ENCODE results near the gene PRKCE. TPM values are rescaled to one million over a fixed set of nuclear protein-coding genes. Genes with fewer than 3 reads are reported as not detected.

The PRKCE gene
- total and polyA plus RNA-seq, 4 experiments from 2014 or later: 1.8 to 21.7 (median 11.0) TPM

DNA sequence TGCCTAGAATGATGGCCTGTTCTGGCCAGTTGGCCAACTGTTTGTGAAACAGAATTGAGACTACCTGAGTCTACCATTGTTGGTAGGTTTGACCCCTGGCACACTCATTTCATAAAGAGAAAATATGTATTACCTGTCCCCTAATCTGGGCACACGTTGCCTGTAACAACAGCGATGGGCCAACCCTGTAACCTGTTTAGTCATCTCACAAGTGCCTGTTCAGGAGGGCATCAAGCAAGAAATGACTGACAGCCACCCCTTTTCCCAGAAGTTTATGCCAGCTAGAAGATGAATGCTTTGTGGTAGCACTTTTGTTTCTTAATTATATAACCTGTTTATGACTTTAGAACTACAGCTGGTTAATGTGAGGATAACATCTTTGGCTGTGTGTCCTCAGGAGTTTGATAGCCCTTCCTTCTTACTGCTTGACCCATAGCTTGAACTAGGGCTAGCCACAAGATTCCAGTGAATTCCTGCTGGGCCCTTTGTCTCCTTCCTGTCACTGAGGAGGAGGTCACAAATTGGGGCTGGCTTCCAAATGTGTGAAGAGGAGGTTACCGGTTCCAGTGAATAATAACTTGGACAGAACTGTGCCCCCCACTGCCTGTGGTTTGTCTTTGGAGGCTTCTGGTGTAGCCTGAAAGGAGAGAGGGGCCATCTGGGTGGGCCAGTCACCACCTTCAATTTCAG lies 371.8 kb downstream of the PRKCE start:
- H3K27ac ChIP-seq (ENCODE audit: low read depth, low read length): no peak overlapping the region
- no peak overlapping the region for H3K4me3 Mint-ChIP-seq
- no peak overlapping the region for H3K4me3 ChIP-seq (ENCODE audit: low read length in 2 of 2)
- intact Hi-C loops (cut with micrococcal nuclease): no loop called here
- no peaks in the 10 kb centered on the region for H3K9me3 Mint-ChIP-seq
- H3K4me1 Mint-ChIP-seq: peaks cover 0 to 4% (median 0%) of the 10 kb centered on the region in 4 donors
- no peaks in the 10 kb centered on the region for H3K4me1 ChIP-seq (ENCODE audit: insufficient read depth, low read length)
- H3K9me3 ChIP-seq (ENCODE audit: control insufficient read depth in 1 of 2, low read length in 2 of 2): no peaks in the 10 kb centered on the region
- no peaks in the 10 kb centered on the region for H3K27me3 ChIP-seq (ENCODE audit: insufficient read depth, low read length)
- DNase-seq: no peak
- ChIA-PET POLR2A (ENCODE audit: partially characterized antibody) (no interaction called here), CTCF (ENCODE audit: partially characterized antibody) (interaction anchor here (0.9 to 1.7 kb wide), 2 partner anchors 40 to 304 kb away, joined by 4 to 8 read pairs; no protein-coding TSS in a partner anchor)
- peaks cover 5 to 14% of the 10 kb centered on the region in 2 donors for H3K36me3 Mint-ChIP-seq
- no peak overlapping the region for H3K27ac Mint-ChIP-seq
- H3K27me3 Mint-ChIP-seq: no peaks in the 10 kb centered on the region
- no peaks in the 10 kb centered on the region for H3K36me3 ChIP-seq (ENCODE audit: insufficient read depth, low read length)

DNA sequence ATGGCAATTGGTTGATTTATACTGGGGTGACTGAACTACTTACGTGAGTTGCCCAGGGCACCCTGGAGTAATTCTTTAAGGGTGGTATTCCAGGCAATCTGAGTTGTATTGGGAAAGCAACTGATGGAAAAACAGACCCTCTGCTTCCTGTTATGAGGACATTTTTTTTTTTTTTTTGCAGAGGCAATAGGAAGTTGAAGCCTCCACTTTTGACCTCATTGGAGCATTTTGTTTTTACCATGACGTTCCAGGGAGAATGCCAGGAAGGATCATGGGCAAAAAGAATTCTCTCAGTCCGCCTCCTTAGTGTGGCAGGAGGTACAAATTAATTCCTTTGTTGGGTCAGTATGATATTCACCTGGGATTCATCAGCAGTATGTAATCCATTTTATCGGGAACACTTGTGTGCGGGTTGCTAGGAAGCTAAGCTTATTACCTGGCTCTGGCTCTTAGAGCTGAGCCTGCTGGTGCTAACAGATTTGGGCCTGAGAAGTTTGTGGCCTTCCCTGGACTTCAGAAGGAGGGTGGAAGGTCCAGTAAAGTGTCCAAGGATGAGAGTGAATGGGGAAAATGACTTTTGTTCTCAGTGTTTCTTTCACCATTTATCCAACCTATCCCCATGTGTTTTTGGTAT lies 372.8 kb downstream of the PRKCE start:
- H3K27ac ChIP-seq (ENCODE audit: low read depth, low read length): no peak overlapping the region
- no peaks in the 10 kb centered on the region for H3K27me3 Mint-ChIP-seq
- no peaks in the 10 kb centered on the region for H3K9me3 Mint-ChIP-seq
- H3K36me3 ChIP-seq (ENCODE audit: insufficient read depth, low read length): no peaks in the 10 kb centered on the region
- peaks cover 0 to 3% (median 0%) of the 10 kb centered on the region in 4 donors for H3K4me1 Mint-ChIP-seq
- no peak overlapping the region for H3K4me3 ChIP-seq (ENCODE audit: low read length in 2 of 2)
- DNase-seq: no peak
- intact Hi-C loops (cut with micrococcal nuclease): no loop called here
- ChIA-PET POLR2A (ENCODE audit: partially characterized antibody) (no interaction called here), CTCF (ENCODE audit: partially characterized antibody) (interaction anchor here (1.7 kb wide), 1 partner anchor 39 kb away, joined by 8 read pairs; no protein-coding TSS in a partner anchor)
- H3K4me1 ChIP-seq (ENCODE audit: insufficient read depth, low read length): no peaks in the 10 kb centered on the region
- no peak overlapping the region for H3K4me3 Mint-ChIP-seq
- H3K36me3 Mint-ChIP-seq: peaks cover 0 to 23% of the 10 kb centered on the region in 2 donors
- no peaks in the 10 kb centered on the region for H3K27me3 ChIP-seq (ENCODE audit: insufficient read depth, low read length)
- H3K27ac Mint-ChIP-seq: no peak overlapping the region
- no peaks in the 10 kb centered on the region for H3K9me3 ChIP-seq (ENCODE audit: control insufficient read depth in 1 of 2, low read length in 2 of 2)

DNA sequence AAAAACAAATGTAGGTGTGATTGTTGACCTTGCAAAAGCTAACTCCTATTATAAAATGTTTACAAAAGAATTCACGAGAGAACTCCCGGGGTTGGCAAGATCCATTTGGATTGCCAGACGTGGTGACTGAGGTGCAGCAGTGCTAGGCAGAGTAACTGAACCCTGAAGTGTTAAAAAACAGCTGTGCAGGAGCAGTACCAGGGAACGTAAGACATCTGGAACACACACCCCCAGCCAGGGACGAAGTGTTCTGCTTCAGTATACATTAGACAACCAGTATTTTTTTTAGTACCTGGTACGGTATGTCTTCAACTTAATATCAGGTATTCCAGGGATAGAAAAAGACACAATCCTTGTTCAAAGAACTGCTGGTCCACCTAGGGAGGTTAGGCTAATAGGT lies 373.6 kb downstream of the PRKCE start:
- no peaks in the 10 kb centered on the region for H3K4me1 Mint-ChIP-seq
- H3K27me3 ChIP-seq (ENCODE audit: insufficient read depth, low read length): no peaks in the 10 kb centered on the region
- H3K4me3 Mint-ChIP-seq: no peak overlapping the region
- no peak overlapping the region for H3K27ac ChIP-seq (ENCODE audit: low read depth, low read length)
- H3K36me3 ChIP-seq (ENCODE audit: insufficient read depth, low read length): no peaks in the 10 kb centered on the region
- no peak for DNase-seq
- CTCF ChIA-PET (ENCODE audit: partially characterized antibody): no interaction called here
- peaks cover 0 to 23% of the 10 kb centered on the region in 2 donors for H3K36me3 Mint-ChIP-seq
- intact Hi-C loops (cut with micrococcal nuclease): no loop called here
- POLR2A ChIA-PET (ENCODE audit: partially characterized antibody): no interaction called here
- H3K27me3 Mint-ChIP-seq: no peaks in the 10 kb centered on the region
- H3K4me1 ChIP-seq (ENCODE audit: insufficient read depth, low read length): no peaks in the 10 kb centered on the region
- no peak overlapping the region for H3K4me3 ChIP-seq (ENCODE audit: low read length in 2 of 2)
- H3K9me3 Mint-ChIP-seq: no peaks in the 10 kb centered on the region
- H3K27ac Mint-ChIP-seq: no peak overlapping the region
- no peaks in the 10 kb centered on the region for H3K9me3 ChIP-seq (ENCODE audit: control insufficient read depth in 1 of 2, low read length in 2 of 2)

DNA sequence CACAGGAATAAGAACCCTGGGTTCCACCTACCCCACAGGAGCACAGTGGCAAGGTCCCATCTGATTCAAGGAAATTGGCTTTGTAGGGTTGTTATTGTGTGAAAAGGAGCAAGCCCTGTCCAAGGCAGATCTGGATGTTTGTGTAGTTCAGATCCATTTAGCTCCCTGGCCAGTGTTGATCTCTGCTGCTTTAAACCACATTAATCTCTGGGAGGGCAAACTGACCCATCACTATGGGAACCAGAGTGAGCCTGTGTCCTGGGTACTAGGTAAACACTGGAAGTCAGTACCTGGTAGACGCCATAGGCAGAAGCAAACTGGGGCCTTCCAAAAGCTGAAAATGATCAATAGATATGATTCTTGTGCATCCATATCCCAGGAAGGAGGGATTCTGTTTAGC lies 374.2 kb downstream of the PRKCE start:
- Histone ChIP-seq H3K36me3 (ENCODE audit: insufficient read depth, low read length) (no peaks in the 10 kb centered on the region), H3K9me3 (ENCODE audit: control insufficient read depth in 1 of 2, low read length in 2 of 2) (no peaks in the 10 kb centered on the region), H3K27me3 (ENCODE audit: insufficient read depth, low read length) (no peaks in the 10 kb centered on the region), H3K27ac (ENCODE audit: low read depth, low read length) (no peak overlapping the region), H3K4me1 (ENCODE audit: insufficient read depth, low read length) (no peaks in the 10 kb centered on the region), H3K4me3 (ENCODE audit: low read length in 2 of 2) (no peak overlapping the region)
- H3K27ac Mint-ChIP-seq: no peak overlapping the region
- ChIA-PET CTCF (ENCODE audit: partially characterized antibody) (no interaction called here), POLR2A (ENCODE audit: partially characterized antibody) (no interaction called here)
- no peaks in the 10 kb centered on the region for H3K4me1 Mint-ChIP-seq
- no peak overlapping the region for H3K4me3 Mint-ChIP-seq
- no peak for DNase-seq
- H3K9me3 Mint-ChIP-seq: no peaks in the 10 kb centered on the region
- H3K27me3 Mint-ChIP-seq: no peaks in the 10 kb centered on the region
- peaks cover 0 to 20% of the 10 kb centered on the region in 2 donors for H3K36me3 Mint-ChIP-seq
- intact Hi-C loops (cut with micrococcal nuclease): no loop called here

DNA sequence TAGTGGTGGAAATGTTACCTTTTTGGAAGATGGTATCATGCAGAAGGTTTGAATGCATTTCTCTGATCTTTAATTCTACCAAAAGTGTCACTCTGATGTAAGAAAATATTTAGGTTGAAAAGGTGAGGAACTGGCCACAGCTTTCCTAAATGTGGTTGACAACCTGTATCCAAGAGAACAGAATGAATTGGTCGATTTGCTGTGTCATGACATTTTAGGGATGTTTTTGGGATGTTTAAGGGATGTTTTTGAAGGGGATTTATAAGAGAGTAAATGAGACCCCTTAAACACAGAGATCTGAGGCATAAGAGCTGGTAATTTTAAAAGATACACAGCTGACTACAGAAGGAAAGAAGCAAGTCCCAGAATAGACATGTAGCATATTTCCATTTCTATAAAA lies 375.0 kb downstream of the PRKCE start:
- DNase-seq: no peak
- no peak overlapping the region for H3K4me3 Mint-ChIP-seq
- Histone ChIP-seq H3K27ac (ENCODE audit: low read depth, low read length) (no peak overlapping the region), H3K36me3 (ENCODE audit: insufficient read depth, low read length) (no peaks in the 10 kb centered on the region), H3K27me3 (ENCODE audit: insufficient read depth, low read length) (no peaks in the 10 kb centered on the region), H3K4me1 (ENCODE audit: insufficient read depth, low read length) (no peaks in the 10 kb centered on the region), H3K4me3 (ENCODE audit: low read length in 2 of 2) (no peak overlapping the region), H3K9me3 (ENCODE audit: control insufficient read depth in 1 of 2, low read length in 2 of 2) (no peaks in the 10 kb centered on the region)
- no peaks in the 10 kb centered on the region for H3K4me1 Mint-ChIP-seq
- H3K27me3 Mint-ChIP-seq: no peaks in the 10 kb centered on the region
- intact Hi-C loops (cut with micrococcal nuclease): no loop called here
- H3K9me3 Mint-ChIP-seq: no peaks in the 10 kb centered on the region
- no peak overlapping the region for H3K27ac Mint-ChIP-seq
- peaks cover 0 to 21% of the 10 kb centered on the region in 2 donors for H3K36me3 Mint-ChIP-seq
- ChIA-PET POLR2A (ENCODE audit: partially characterized antibody) (no interaction called here), CTCF (ENCODE audit: partially characterized antibody) (no interaction called here)

DNA sequence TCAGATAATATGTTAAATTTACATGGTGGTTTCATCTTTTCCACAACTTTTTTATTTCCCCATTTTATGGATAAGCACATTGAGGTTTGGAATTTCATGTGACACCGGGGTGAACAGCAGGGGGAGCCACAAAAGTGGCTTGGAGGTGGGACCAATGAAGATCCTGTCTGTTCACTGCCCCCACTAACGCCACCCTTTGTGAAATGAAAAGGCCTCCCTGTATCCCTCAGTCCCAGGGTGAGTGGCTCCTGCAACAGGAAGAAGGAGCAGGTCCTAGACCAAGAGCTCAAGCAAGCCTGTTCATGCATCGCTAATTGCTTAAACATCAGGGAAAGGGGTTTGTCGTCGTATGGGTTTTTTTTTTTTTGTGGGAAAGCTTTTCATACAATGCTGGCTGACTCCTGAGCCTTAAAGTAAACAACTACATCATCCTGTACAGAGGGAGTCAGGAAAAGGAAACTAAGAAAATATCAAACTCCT lies 377.9 kb downstream of the PRKCE start:
- POLR2A ChIA-PET (ENCODE audit: partially characterized antibody): no interaction called here
- Mint-ChIP-seq H3K27me3 (no peaks in the 10 kb centered on the region), H3K4me3 (no peak overlapping the region), H3K4me1 (no peaks in the 10 kb centered on the region), H3K9me3 (peaks cover 0 to 3% (median 0%) of the 10 kb centered on the region in 8 donors), H3K27ac (no peak overlapping the region), H3K36me3 (peaks cover 2 to 28% of the 10 kb centered on the region in 2 donors)
- H3K36me3 ChIP-seq (ENCODE audit: insufficient read depth, low read length): no peaks in the 10 kb centered on the region
- intact Hi-C loops (cut with micrococcal nuclease): no loop called here
- no peak for DNase-seq
- H3K9me3 ChIP-seq (ENCODE audit: control insufficient read depth in 1 of 2, low read length in 2 of 2): no peaks in the 10 kb centered on the region
- H3K4me1 ChIP-seq (ENCODE audit: insufficient read depth, low read length): no peaks in the 10 kb centered on the region
- H3K4me3 ChIP-seq (ENCODE audit: low read length in 2 of 2): no peak overlapping the region
- CTCF ChIA-PET (ENCODE audit: partially characterized antibody): interaction anchor here (1.3 to 1.8 kb wide), 3 partner anchors 15 to 37 kb away, joined by 3 to 5 read pairs (median 3); no protein-coding TSS in a partner anchor
- no peaks in the 10 kb centered on the region for H3K27me3 ChIP-seq (ENCODE audit: insufficient read depth, low read length)
- no peak overlapping the region for H3K27ac ChIP-seq (ENCODE audit: low read depth, low read length)

DNA sequence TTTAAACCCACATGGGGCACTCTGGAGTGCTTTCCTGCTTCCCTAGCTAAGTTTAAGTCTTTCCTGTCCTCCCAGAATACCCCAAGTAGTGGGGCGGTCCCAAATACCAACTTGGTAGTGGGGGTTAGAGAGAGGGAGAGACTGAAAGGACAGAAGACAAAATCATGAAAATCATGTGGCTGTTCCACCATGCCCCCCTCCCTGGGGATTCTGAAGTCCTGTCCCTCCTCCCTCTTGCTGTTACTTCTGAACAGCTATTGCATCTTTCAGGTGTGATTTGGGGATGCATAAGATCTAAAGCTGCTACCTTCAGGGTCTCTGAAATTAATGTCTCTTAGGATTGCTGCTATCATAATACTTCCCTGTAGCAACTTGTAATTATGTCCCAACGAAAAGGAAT lies 378.9 kb downstream of the PRKCE start:
- Mint-ChIP-seq H3K9me3 (peaks cover 0 to 3% (median 0%) of the 10 kb centered on the region in 8 donors), H3K4me1 (no peaks in the 10 kb centered on the region), H3K4me3 (no peak overlapping the region), H3K36me3 (peaks cover 2 to 28% of the 10 kb centered on the region in 2 donors), H3K27ac (no peak overlapping the region), H3K27me3 (no peaks in the 10 kb centered on the region)
- Histone ChIP-seq H3K4me3 (ENCODE audit: low read length in 2 of 2) (no peak overlapping the region), H3K27ac (ENCODE audit: low read depth, low read length) (no peak overlapping the region), H3K36me3 (ENCODE audit: insufficient read depth, low read length) (no peaks in the 10 kb centered on the region), H3K4me1 (ENCODE audit: insufficient read depth, low read length) (no peaks in the 10 kb centered on the region), H3K27me3 (ENCODE audit: insufficient read depth, low read length) (no peaks in the 10 kb centered on the region), H3K9me3 (ENCODE audit: control insufficient read depth in 1 of 2, low read length in 2 of 2) (no peaks in the 10 kb centered on the region)
- ChIA-PET POLR2A (ENCODE audit: partially characterized antibody) (no interaction called here), CTCF (ENCODE audit: partially characterized antibody) (interaction anchor here (1.4 to 1.8 kb wide), 2 partner anchors 14 to 38 kb away, joined by 3 to 5 read pairs; no protein-coding TSS in a partner anchor)
- no peak for DNase-seq
- intact Hi-C loops (cut with micrococcal nuclease): no loop called here

Measured in CD4-positive, alpha-beta memory T cell (primary cell).